Mesendoderm (in vitro differentiated cells): ENCODE results near the gene RAB32.
"Not testable (repeated sequence)": the region's sequence is repeated elsewhere in the genome, so short reads cannot be mapped to it uniquely, and the experiment has no call there.

Experiments
- DNase-seq: peaks from one replicate; pipeline ENCODE4 v3.0.0; 2013
- H2AK5ac ChIP-seq: 2 replicates; pipeline ENCODE4 v1.6.1; 2013; ENCODE audit warnings: low read length, inconsistent platforms
- H2BK120ac ChIP-seq: 2 replicates; pipeline ENCODE4 v1.6.1; 2013; ENCODE audit warnings: low read depth, mild to moderate bottlenecking, low read length, moderate library complexity, mixed read lengths
- H2BK15ac ChIP-seq: replicated peaks from 2 replicates; pipeline ENCODE4 v1.6.1; 2013; ENCODE audit warnings: low read depth, mild to moderate bottlenecking, moderate library complexity
- H2BK5ac ChIP-seq: 2 replicates; pipeline ENCODE4 v1.6.1; 2013; ENCODE audit warnings: low read length, inconsistent platforms
- H3K18ac ChIP-seq: 2 replicates; pipeline ENCODE4 v1.6.1; 2013; ENCODE audit warnings: mild to moderate bottlenecking, low read length, mixed read lengths
- H3K23ac ChIP-seq: one replicate; pipeline ENCODE4 v1.6.1; 2013; ENCODE audit warnings: low read length
- H3K27ac ChIP-seq: 2 replicates; pipeline ENCODE4 v1.5.1; 2013; ENCODE audit warnings: low read depth, mild to moderate bottlenecking, inconsistent platforms, low read length, moderate library complexity
- H3K27me3 ChIP-seq: 2 replicates; pipeline ENCODE4 v1.6.1; 2013; ENCODE audit warnings: low read length, control low read depth, mild to moderate bottlenecking, inconsistent platforms; ENCODE audit not compliant: insufficient read depth, poor library complexity
- H3K36me3 ChIP-seq: 2 replicates; pipeline ENCODE4 v1.6.1; 2013; ENCODE audit warnings: low read length, inconsistent platforms; ENCODE audit not compliant: control insufficient read depth, insufficient read depth
- H3K4ac ChIP-seq: one replicate; pipeline ENCODE4 v1.6.1; 2013; ENCODE audit warnings: low read depth, mild to moderate bottlenecking, low read length, moderate library complexity
- H3K4me1 ChIP-seq: 2 replicates; pipeline ENCODE4 v1.6.1; 2013; ENCODE audit warnings: low read depth, low read length, inconsistent platforms; ENCODE audit not compliant: control insufficient read depth
- H3K4me2 ChIP-seq: 2 replicates; pipeline ENCODE4 v1.6.1; 2013; ENCODE audit warnings: low read length
- H3K4me3 ChIP-seq: 2 replicates; pipeline ENCODE4 v1.5.1; 2013; ENCODE audit warnings: mild to moderate bottlenecking, low read length
- H3K56ac ChIP-seq: one replicate; pipeline ENCODE4 v1.6.1; 2013; ENCODE audit warnings: low read length
- H3K79me1 ChIP-seq: 2 replicates; pipeline ENCODE4 v1.6.1; 2013; ENCODE audit warnings: low read length, inconsistent platforms
- H3K79me2 ChIP-seq: 2 replicates; pipeline ENCODE4 v1.6.1; 2013; ENCODE audit warnings: mild to moderate bottlenecking, low read length; ENCODE audit not compliant: control insufficient read depth, insufficient read depth
- H3K9ac ChIP-seq: 2 replicates; pipeline ENCODE4 v1.6.1; 2013; ENCODE audit warnings: low read length, inconsistent platforms
- H4K5ac ChIP-seq: one replicate; pipeline ENCODE4 v1.6.1; 2013; ENCODE audit warnings: low read length
- H4K8ac ChIP-seq: one replicate; pipeline ENCODE4 v1.6.1; 2013; ENCODE audit warnings: low read depth, mild to moderate bottlenecking, control low read depth, low read length, moderate library complexity
- WGBS: extraction: QIAGEN DNeasy Blood & Tissue Kit; methylation state at CpG from one replicate; pipeline ENCODE4 v1.1.7; 2013; ENCODE audit warnings: low lambda C conversion rate, missing lambda C conversion rate; ENCODE audit not compliant: insufficient coverage; ENCODE audit errors: extremely low coverage; 5-methylcytosine and 5-hydroxymethylcytosine counted together

RAB32 gene

DNA sequence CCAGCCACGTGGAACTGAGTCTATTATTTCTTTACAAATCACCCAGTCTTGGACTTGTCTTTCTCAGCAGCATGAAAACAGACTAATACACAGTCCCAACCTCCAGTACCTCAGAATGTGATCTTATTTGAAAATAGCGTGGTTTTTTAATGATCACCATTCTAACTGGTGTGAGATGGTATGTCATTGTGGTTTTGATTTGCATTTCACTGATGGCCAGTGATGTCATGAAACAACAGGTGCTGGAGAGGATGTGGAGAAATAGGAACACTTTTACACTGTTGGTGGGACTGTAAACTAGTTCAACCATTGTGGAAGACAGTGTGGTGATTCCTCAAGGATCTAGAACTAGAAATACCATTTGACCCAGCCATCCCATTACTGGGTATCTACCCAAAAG lies 23.0 kb downstream of the RAB32 start:
- not testable (repeated sequence) for H3K79me1 ChIP-seq, H2AK5ac ChIP-seq, H4K8ac ChIP-seq, H3K4me2 ChIP-seq, DNase-seq, H2BK5ac ChIP-seq, H4K5ac ChIP-seq, H3K4me3 ChIP-seq, H3K27me3 ChIP-seq, H3K4ac ChIP-seq, H3K56ac ChIP-seq, H3K36me3 ChIP-seq, H3K9ac ChIP-seq, H3K18ac ChIP-seq, H2BK120ac ChIP-seq, H3K23ac ChIP-seq, H3K27ac ChIP-seq, H2BK15ac ChIP-seq, H3K4me1 ChIP-seq, H3K79me2 ChIP-seq
- WGBS, result no CpG with 5 or more reads among the region's 2 CpGs

DNA sequence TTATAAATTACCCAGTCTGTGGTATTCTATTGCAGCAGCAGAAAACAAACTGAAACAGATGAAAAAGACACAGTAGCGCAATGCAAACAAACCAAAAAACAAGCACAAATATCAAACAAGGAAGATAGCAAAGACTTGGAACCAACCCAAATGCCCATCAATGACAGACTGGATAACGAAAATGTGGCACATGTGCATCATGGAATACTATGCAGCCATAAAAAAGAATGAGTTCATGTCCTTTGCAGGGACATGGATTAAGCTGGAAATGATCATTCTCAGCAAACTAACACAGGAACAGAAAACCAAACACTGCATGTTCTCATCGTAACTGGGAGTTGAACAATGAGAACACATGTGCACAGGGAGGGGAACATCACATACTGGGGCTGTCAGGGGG lies 25.0 kb downstream of the RAB32 start:
- H2BK15ac ChIP-seq, H3K36me3 ChIP-seq, H2BK120ac ChIP-seq, H3K4ac ChIP-seq, H3K27me3 ChIP-seq, H3K56ac ChIP-seq, H3K23ac ChIP-seq, H3K4me1 ChIP-seq, H3K79me1 ChIP-seq, H3K79me2 ChIP-seq, H3K18ac ChIP-seq, H3K4me3 ChIP-seq, H2BK5ac ChIP-seq, H3K4me2 ChIP-seq, H4K8ac ChIP-seq, DNase-seq, H3K9ac ChIP-seq, H4K5ac ChIP-seq, H2AK5ac ChIP-seq, H3K27ac ChIP-seq: not testable (repeated sequence)
- no CpG with 5 or more reads among the region's 3 CpGs for WGBS

DNA sequence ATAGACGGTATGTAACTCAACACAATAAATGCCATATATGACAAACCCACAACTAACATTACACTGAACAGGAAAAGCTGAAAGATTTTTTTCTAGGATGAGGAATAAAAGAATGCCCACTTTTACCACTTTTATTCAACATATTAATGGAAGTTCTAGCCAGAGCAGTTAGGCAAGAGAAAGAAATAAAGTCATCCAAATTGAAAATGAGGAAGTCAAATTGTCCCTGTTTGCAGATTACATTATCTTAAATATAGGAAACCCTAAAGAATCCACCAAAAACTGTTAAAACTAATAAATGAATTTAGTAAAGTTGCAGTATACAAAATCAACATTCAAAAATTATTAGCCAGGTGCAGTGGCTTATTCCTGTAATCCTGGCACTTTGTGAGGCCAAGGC lies 30.6 kb downstream of the RAB32 start:
- Histone ChIP-seq H2BK5ac (no peak overlapping the region), H4K8ac (no peak overlapping the region), H2BK120ac (no peak overlapping the region), H3K23ac (no peak overlapping the region), H2AK5ac (no peak overlapping the region), H3K9ac (no peak overlapping the region), H3K27ac (no peak overlapping the region), H4K5ac (no peak overlapping the region), H3K4me3 (no peak overlapping the region), H3K4me1 (no peaks in the 10 kb centered on the region), H3K27me3 (no peaks in the 10 kb centered on the region), H3K79me2 (no peaks in the 10 kb centered on the region), H3K79me1 (no peaks in the 10 kb centered on the region), H3K4ac (no peak overlapping the region), H2BK15ac (no peak overlapping the region), H3K4me2 (no peak overlapping the region), H3K36me3 (no peaks in the 10 kb centered on the region), H3K18ac (no peak overlapping the region), H3K56ac (no peak overlapping the region)
- no peak for DNase-seq
- WGBS, result no CpG with 5 or more reads among the region's 1 CpG

DNA sequence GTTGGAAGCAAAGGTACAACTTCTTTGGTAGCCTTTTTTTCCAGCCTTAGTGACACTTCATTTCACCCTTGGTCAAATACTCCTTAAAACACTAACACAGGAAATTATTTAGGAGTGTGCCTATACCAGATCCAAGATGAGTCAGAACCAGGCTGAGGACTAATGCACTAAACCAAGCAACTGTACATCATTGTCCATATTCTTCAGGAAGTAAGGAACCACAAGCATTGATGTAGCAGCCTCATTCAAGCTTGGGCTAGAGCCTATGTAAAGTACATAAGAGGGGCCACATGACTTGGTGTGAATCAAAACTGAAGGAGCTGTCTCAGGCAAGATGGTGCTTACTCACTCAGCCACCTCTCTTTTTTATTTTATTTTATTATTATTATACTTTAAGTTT lies 34.4 kb downstream of the RAB32 start:
- Histone ChIP-seq H3K79me2 (no peaks in the 10 kb centered on the region), H4K8ac (no peak overlapping the region), H3K9ac (no peak overlapping the region), H3K27ac (no peak overlapping the region), H3K18ac (no peak overlapping the region), H3K23ac (no peak overlapping the region), H3K56ac (no peak overlapping the region), H3K79me1 (no peaks in the 10 kb centered on the region), H2BK5ac (no peak overlapping the region), H2BK15ac (no peak overlapping the region), H4K5ac (no peak overlapping the region), H3K4me1 (no peaks in the 10 kb centered on the region), H2BK120ac (no peak overlapping the region), H3K4me2 (no peak overlapping the region), H2AK5ac (no peak overlapping the region), H3K4me3 (no peak overlapping the region), H3K36me3 (no peaks in the 10 kb centered on the region), H3K4ac (no peak overlapping the region), H3K27me3 (no peaks in the 10 kb centered on the region)
- no peak for DNase-seq

DNA sequence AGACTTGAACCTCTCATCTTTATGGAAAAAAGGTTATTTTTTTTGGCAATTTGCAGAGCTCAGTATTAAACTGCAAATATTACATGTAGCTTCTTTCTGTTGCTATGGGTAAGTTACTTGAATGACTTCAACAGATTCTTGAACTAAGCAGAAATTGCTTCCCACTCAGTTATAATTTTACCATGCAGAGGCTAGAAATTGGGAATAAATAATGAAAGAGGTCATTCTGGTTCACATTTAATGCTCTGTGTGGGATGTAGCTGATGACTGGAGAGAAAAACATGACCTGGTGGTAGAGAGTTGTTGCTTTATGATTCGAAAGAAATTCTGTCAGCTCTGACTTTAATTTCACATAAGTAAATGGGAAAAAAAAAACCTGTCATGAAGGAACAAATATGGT lies 38.3 kb downstream of the RAB32 start:
- H2BK15ac ChIP-seq, result no peak overlapping the region
- no peaks in the 10 kb centered on the region for H3K36me3 ChIP-seq
- no peak for DNase-seq
- H3K4ac ChIP-seq, result no peak overlapping the region
- no peak overlapping the region for H3K23ac ChIP-seq
- no peak overlapping the region for H3K18ac ChIP-seq
- H3K4me3 ChIP-seq, result no peak overlapping the region
- no peaks in the 10 kb centered on the region for H3K27me3 ChIP-seq
- no peak overlapping the region for H2BK5ac ChIP-seq
- no peaks in the 10 kb centered on the region for H3K79me1 ChIP-seq
- no peak overlapping the region for H3K27ac ChIP-seq
- no peak overlapping the region for H3K9ac ChIP-seq
- H4K8ac ChIP-seq, result no peak overlapping the region
- no peak overlapping the region for H3K56ac ChIP-seq
- no peak overlapping the region for H3K4me2 ChIP-seq
- H2AK5ac ChIP-seq, result no peak overlapping the region
- no peaks in the 10 kb centered on the region for H3K4me1 ChIP-seq
- H3K79me2 ChIP-seq, result no peaks in the 10 kb centered on the region
- no CpG with 5 or more reads among the region's 1 CpG for WGBS
- H4K5ac ChIP-seq, result no peak overlapping the region
- H2BK120ac ChIP-seq, result no peak overlapping the region

DNA sequence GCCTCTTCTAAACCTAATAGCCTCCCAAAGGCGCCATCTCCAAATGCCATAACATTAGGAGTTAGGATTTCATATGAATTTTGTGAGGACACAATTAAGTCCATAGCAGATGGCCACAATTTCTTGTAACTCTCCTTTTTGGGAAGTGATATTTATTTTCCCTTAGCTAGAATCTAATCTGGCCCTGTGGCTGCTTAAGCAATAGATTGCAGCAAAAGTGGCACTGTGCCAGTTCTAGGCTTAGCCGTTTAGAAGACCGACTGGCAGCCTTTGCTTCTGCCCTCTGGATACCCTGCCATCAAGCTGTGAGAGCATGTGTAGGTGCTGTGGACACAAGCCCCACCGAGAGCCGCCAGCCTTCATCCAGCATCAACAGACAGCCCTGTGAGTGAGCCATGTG lies 39.2 kb downstream of the RAB32 start:
- H4K8ac ChIP-seq, result no peak overlapping the region
- H3K9ac ChIP-seq, result no peak overlapping the region
- H3K18ac ChIP-seq, result no peak overlapping the region
- no peaks in the 10 kb centered on the region for H3K36me3 ChIP-seq
- H2AK5ac ChIP-seq, result no peak overlapping the region
- H2BK5ac ChIP-seq, result no peak overlapping the region
- H3K4me3 ChIP-seq, result no peak overlapping the region
- H2BK15ac ChIP-seq, result no peak overlapping the region
- H3K27me3 ChIP-seq, result no peaks in the 10 kb centered on the region
- H3K4ac ChIP-seq, result peak overlapping the region; percentile 16
- no CpG with 5 or more reads among the region's 5 CpGs for WGBS
- DNase-seq, result no peak
- H3K56ac ChIP-seq, result no peak overlapping the region
- no peaks in the 10 kb centered on the region for H3K4me1 ChIP-seq
- no peak overlapping the region for H4K5ac ChIP-seq
- no peak overlapping the region for H3K23ac ChIP-seq
- H3K79me2 ChIP-seq, result no peaks in the 10 kb centered on the region
- H3K79me1 ChIP-seq, result no peaks in the 10 kb centered on the region
- no peak overlapping the region for H3K4me2 ChIP-seq
- H3K27ac ChIP-seq, result no peak overlapping the region
- H2BK120ac ChIP-seq, result no peak overlapping the region
